ENCODE data around the gene BRPF1.

Gene BRPF1

DNA sequence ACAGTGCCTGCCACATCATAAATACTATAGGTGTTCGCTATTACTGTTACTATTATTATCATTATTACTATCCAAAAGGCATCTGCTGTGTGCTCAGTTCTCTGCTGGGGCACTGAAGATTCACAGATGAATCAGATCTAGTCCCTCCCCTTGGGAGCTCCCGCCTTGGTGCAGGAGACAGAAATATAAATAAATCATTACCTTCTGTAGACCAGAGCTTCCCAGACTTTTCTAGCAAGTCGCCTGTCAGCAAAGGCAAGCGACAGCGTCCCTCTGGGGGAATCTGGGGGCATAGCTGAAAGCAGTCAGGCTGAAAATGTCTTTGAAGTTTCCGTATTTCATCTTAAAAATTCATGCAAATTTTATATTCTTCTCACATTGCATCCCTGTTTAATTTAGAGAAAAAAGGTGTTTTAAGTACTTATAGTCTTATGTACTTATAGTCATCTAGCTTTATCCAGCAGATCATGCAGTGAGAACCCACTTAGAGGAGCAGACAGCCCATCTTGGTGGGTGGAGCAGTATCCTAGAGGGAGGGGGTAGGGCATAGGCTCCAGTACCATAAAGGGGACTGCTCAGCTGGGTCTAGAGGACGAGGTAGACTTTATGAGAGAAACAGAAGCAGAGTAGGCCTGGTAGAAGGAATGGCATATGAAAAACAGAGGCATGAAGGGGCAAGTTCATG lies 10.4 kb upstream of the BRPF1 start:
- Histone ChIP-seq H3K9me3 (ENCODE audit: control insufficient read depth, insufficient read depth, low read length) (no peaks in the 10 kb centered on the region), H3K79me2 (ENCODE audit: control insufficient read depth, low read length) (no peaks in the 10 kb centered on the region), H3K4me3 (ENCODE audit: low read length) (0 out of 2 replicates have a peak overlapping the region, but pooled peaks have one; percentile 2), H3K4me2 (ENCODE audit: low read length) (peak overlapping the region; percentile 59), H3K27ac (ENCODE audit: low read depth, low read length) (no peak overlapping the region), H3K9me2 (replicated peaks; ENCODE audit: control insufficient read depth, low read length) (no peaks in the 10 kb centered on the region), H4K20me1 (ENCODE audit: control insufficient read depth, insufficient read depth, low read depth, low read length) (no peaks in the 10 kb centered on the region), H3K27me3 (ENCODE audit: control insufficient read depth, low read length) (0 out of 2 replicates have a peak, but pooled peaks cover 2% of the 10 kb centered on the region), H3K4me1 (ENCODE audit: control insufficient read depth, low read length) (peaks cover 20% of the 10 kb centered on the region), H3F3A (ENCODE audit: control insufficient read depth, insufficient read depth) (peaks cover 6% of the 10 kb centered on the region), H3K36me3 (ENCODE audit: control insufficient read depth, low read length) (no peaks in the 10 kb centered on the region)
- no peak for TF ChIP-seq EZH2phosphoT487 (IDR thresholded peaks at IDR 0.05; ENCODE audit: borderline replicate concordance, low read length)
- TF ChIP-seq, protein P1, sequence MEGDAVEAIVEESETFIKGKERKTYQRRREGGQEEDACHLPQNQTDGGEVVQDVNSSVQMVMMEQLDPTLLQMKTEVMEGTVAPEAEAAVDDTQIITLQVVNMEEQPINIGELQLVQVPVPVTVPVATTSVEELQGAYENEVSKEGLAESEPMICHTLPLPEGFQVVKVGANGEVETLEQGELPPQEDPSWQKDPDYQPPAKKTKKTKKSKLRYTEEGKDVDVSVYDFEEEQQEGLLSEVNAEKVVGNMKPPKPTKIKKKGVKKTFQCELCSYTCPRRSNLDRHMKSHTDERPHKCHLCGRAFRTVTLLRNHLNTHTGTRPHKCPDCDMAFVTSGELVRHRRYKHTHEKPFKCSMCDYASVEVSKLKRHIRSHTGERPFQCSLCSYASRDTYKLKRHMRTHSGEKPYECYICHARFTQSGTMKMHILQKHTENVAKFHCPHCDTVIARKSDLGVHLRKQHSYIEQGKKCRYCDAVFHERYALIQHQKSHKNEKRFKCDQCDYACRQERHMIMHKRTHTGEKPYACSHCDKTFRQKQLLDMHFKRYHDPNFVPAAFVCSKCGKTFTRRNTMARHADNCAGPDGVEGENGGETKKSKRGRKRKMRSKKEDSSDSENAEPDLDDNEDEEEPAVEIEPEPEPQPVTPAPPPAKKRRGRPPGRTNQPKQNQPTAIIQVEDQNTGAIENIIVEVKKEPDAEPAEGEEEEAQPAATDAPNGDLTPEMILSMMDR (IDR thresholded peaks at IDR 0.05; ENCODE audit: low read depth, low read length, poor library complexity, severe bottlenecking): no peak

DNA sequence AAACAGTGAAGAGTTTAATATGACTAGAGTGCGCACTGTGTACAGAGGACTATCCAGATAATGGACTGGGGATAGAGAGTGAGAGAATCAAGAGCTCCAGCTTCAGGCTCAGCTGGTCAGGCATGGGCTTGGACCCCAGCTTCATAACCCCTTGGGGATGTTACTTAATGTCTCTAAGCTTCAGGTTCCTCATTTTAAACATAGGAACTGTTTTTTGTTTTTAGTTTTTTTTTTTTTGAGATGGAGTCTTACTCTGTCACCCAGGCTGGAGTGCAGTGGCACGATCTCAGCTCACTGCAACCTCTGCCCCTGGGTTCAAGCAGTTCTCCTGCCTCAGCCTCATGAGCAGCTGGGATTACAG lies 9.9 kb upstream of the BRPF1 start:
- H3K9me2 ChIP-seq (replicated peaks; ENCODE audit: control insufficient read depth, low read length): no peaks in the 10 kb centered on the region

DNA sequence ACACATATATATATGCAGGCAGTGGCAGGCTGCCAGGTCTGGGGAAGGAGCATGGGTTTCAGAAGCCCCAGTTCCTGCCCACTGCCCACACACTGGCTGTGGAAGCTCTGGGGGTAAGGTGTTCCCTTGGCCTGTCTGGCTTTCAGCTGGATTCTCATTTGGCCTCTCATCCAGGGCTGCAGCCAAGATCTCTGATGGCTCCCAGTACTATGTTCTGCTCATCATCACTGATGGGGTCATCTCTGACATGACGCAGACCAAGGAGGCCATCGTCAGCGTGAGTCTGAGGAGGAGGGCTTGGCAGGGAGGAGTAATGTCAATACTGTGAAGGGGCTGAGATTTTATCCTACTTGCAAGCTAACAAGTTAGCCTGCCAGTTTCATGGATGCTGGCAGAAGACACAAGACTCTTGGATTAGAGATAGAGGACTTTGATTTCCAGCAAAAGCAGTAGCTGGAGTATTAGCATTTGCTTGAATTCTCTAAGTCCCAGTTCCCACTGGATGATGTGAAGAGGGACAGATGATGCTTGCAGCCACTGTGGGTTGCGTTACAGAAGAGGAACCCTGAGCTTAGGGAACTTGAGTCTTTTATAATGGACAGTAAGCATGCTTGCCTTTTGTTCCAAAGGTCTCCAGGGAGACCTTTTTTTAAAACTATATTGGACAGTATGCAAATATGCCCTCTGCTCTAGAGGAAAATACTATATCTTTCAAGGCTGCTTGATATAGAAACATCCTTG lies 5.6 kb upstream of the BRPF1 start:
- peak overlapping the region; percentile 71; the same call in 1 of the 2 replicates for H3K4me3 ChIP-seq (ENCODE audit: low read length)
- peak overlapping the region; percentile 82 for H3K4me2 ChIP-seq (ENCODE audit: low read length)
- no peaks in the 10 kb centered on the region for H3K36me3 ChIP-seq (ENCODE audit: control insufficient read depth, low read length)
- H3K9me2 ChIP-seq (replicated peaks; ENCODE audit: control insufficient read depth, low read length): no peaks in the 10 kb centered on the region
- no peaks in the 10 kb centered on the region for H4K20me1 ChIP-seq (ENCODE audit: control insufficient read depth, insufficient read depth, low read depth, low read length)
- H3K79me2 ChIP-seq (ENCODE audit: control insufficient read depth, low read length): no peaks in the 10 kb centered on the region
- no peak overlapping the region for H3K27ac ChIP-seq (ENCODE audit: low read depth, low read length)
- TF ChIP-seq, protein P1 (IDR thresholded peaks at IDR 0.05; ENCODE audit: low read depth, low read length, poor library complexity, severe bottlenecking): no peak
- no peak for TF ChIP-seq EZH2phosphoT487 (IDR thresholded peaks at IDR 0.05; ENCODE audit: borderline replicate concordance, low read length)
- H3K9me3 ChIP-seq (ENCODE audit: control insufficient read depth, insufficient read depth, low read length): no peaks in the 10 kb centered on the region
- H3K27me3 ChIP-seq (ENCODE audit: control insufficient read depth, low read length): no peaks in the 10 kb centered on the region
- H3K4me1 ChIP-seq (ENCODE audit: control insufficient read depth, low read length): peaks cover 39% of the 10 kb centered on the region
- H3F3A ChIP-seq (ENCODE audit: control insufficient read depth, insufficient read depth): peaks cover 6% of the 10 kb centered on the region

More for the DNA sequence above, 9.9 kb upstream of the BRPF1 start:
- Histone ChIP-seq H3K79me2 (ENCODE audit: control insufficient read depth, low read length) (no peaks in the 10 kb centered on the region), H4K20me1 (ENCODE audit: control insufficient read depth, insufficient read depth, low read depth, low read length) (no peaks in the 10 kb centered on the region), H3K4me1 (ENCODE audit: control insufficient read depth, low read length) (peaks cover 25% of the 10 kb centered on the region), H3K27ac (ENCODE audit: low read depth, low read length) (no peak overlapping the region), H3F3A (ENCODE audit: control insufficient read depth, insufficient read depth) (peaks cover 6% of the 10 kb centered on the region), H3K36me3 (ENCODE audit: control insufficient read depth, low read length) (no peaks in the 10 kb centered on the region), H3K4me2 (ENCODE audit: low read length) (peak overlapping the region; percentile 59), H3K9me3 (ENCODE audit: control insufficient read depth, insufficient read depth, low read length) (no peaks in the 10 kb centered on the region), H3K27me3 (ENCODE audit: control insufficient read depth, low read length) (0 out of 2 replicates have a peak, but pooled peaks cover 2% of the 10 kb centered on the region), H3K4me3 (ENCODE audit: low read length) (0 out of 2 replicates have a peak overlapping the region, but pooled peaks have one; percentile 2)
- TF ChIP-seq, protein P1 (IDR thresholded peaks at IDR 0.05; ENCODE audit: low read depth, low read length, poor library complexity, severe bottlenecking): no peak
- TF ChIP-seq EZH2phosphoT487 (IDR thresholded peaks at IDR 0.05; ENCODE audit: borderline replicate concordance, low read length): no peak
